Prostate gland (tissue), 2 donors: ENCODE data around the gene ARPIN. TPM values are rescaled to one million over a fixed set of nuclear protein-coding genes. Genes with fewer than 3 reads are reported as not detected.

ENCODE experiments used
- DNase-seq: peaks from one replicate; pipeline ENCODE4 v3.0.0-alpha.2; 2019; ENCODE audit warnings: low spot score
- H3K27ac ChIP-seq, 2 donors: fragments of 200-600 bp; sonication (generic); 2 replicates each; pipeline ENCODE4 v1.5.1; 2017 to 2019
- H3K27me3 ChIP-seq: fragments of 200-600 bp; sonication (generic); replicated peaks from 2 replicates; pipeline ENCODE4 v1.5.1; 2019; ENCODE audit not compliant: insufficient read depth
- H3K36me3 ChIP-seq, 2 donors: fragments of 200-600 bp; sonication (generic); 1 replicate in 1 of 2; 2 replicates in 1 of 2; pipeline versions ENCODE4 v1.5.1 to v1.8.1; 2017 to 2019
- H3K4me1 ChIP-seq: fragments of 200-600 bp; sonication (generic); replicated peaks from 2 replicates; pipeline ENCODE4 v1.5.1; 2019
- H3K4me3 ChIP-seq, 2 donors: fragments of 200-600 bp; sonication (generic); 2 replicates each; pipeline ENCODE4 v1.5.1; 2017 to 2019
- H3K9me3 ChIP-seq: fragments of 200-600 bp; sonication (generic); 2 replicates; pipeline ENCODE4 v1.5.1; 2017
- POLR2A ChIP-seq: fragments of 450-650 bp; IDR thresholded peaks from one replicate; pipeline ENCODE4 v1.6.1; 2016; ENCODE audit warnings: antibody characterized with exemption, mild to moderate bottlenecking
- POLR2AphosphoS5 ChIP-seq: sonication (generic); formaldehyde crosslinking; IDR thresholded peaks from one replicate; pipeline ENCODE4 v1.6.1; 2017; ENCODE audit warnings: antibody characterized with exemption
- WGBS: methylation state at CpG from one replicate; pipeline ENCODE4 v1.1.5; 2018; 5-methylcytosine and 5-hydroxymethylcytosine counted together
- intact Hi-C: fragments of 100-400 bp; cut with DNase I; formaldehyde crosslinking; loops from one replicate; pipeline ENCODE4 v1.14.2; 2022
- total RNA-seq, 2 donors: library from RNA; depleted of rRNA; stranded (reverse); fragments of >200 nt; gene quantifications; one replicate each; pipeline ENCODE4 v1.1.0, GENCODE V29; 2016
- TF ChIP-seq, protein P1 (sequence below), 4 experiments: fragments of 200-600 bp in 2 of 4; fragments of 450-650 bp in 2 of 4; sonication (generic) in 2 of 4; IDR thresholded peaks; 1 replicate in 3 of 4; 2 replicates in 1 of 4; pipeline ENCODE4 v1.5.1; 2016 to 2019; ENCODE audit warnings: antibody characterized with exemption in 4 of 4, mild to moderate bottlenecking in 2 of 4, moderate library complexity in 2 of 4

The ARPIN gene
- total RNA-seq, 2 donors from 2014 or later = 18.7 to 39.5 TPM

DNA sequence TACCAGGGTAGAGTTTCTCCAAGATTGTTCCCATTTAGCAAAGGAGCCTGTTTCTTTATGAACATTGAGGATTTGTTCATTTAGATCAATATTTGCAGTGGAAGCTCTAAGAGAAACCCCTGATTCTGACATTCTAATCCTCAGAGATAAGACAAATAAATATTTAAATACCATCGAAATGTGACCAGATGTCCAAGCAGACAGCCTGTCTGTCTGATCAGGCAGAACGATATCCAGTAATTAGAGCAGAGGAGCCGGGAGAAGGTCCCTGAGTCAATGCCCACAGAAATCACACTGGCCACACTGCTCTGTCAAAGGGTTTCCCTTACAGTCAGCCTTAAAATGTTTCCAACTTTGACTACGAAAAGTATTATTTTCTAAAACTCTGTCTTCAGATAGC lies 15.7 kb upstream of the ARPIN start:
- intact Hi-C loops = no loop called here
- 56% methylated on average over 4 of the region's 4 CpGs for WGBS
- no peaks in the 10 kb centered on the region for H3K4me1 ChIP-seq
- no peak overlapping the region for H3K27ac ChIP-seq
- H3K27me3 ChIP-seq = no peaks in the 10 kb centered on the region
- no peak overlapping the region for H3K4me3 ChIP-seq
- TF ChIP-seq, protein P1, sequence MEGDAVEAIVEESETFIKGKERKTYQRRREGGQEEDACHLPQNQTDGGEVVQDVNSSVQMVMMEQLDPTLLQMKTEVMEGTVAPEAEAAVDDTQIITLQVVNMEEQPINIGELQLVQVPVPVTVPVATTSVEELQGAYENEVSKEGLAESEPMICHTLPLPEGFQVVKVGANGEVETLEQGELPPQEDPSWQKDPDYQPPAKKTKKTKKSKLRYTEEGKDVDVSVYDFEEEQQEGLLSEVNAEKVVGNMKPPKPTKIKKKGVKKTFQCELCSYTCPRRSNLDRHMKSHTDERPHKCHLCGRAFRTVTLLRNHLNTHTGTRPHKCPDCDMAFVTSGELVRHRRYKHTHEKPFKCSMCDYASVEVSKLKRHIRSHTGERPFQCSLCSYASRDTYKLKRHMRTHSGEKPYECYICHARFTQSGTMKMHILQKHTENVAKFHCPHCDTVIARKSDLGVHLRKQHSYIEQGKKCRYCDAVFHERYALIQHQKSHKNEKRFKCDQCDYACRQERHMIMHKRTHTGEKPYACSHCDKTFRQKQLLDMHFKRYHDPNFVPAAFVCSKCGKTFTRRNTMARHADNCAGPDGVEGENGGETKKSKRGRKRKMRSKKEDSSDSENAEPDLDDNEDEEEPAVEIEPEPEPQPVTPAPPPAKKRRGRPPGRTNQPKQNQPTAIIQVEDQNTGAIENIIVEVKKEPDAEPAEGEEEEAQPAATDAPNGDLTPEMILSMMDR (IDR thresholded peaks at IDR 0.05) = no peak
- TF ChIP-seq POLR2AphosphoS5 = no peak
- DNase-seq = no peak
- no peaks in the 10 kb centered on the region for H3K36me3 ChIP-seq
- no peaks in the 10 kb centered on the region for H3K9me3 ChIP-seq

DNA sequence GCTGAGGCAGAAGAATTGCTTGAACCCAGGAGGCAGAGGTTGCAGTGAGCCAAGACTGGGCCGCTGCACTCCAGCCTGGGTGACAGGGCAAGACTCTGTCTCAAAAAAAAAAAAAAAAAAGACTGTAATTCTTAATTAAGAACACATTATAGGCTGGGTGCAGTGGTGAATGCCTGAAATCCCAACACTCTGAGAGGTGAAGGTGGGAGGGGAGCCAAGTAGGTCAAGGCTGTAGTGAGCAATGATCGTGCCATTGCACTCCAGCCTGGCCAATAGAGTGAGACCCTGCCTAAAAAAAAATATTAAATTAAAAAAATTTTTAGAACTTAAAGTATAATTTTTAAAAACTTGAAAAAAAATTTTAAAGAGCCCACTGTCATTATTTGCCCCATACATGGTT lies 13.4 kb upstream of the ARPIN start:
- no peak overlapping the region for H3K4me3 ChIP-seq
- no peak overlapping the region for H3K27ac ChIP-seq
- no peaks in the 10 kb centered on the region for H3K36me3 ChIP-seq
- H3K9me3 ChIP-seq = no peaks in the 10 kb centered on the region
- no peaks in the 10 kb centered on the region for H3K4me1 ChIP-seq
- H3K27me3 ChIP-seq = no peaks in the 10 kb centered on the region
- intact Hi-C loops = no loop called here
- TF ChIP-seq, protein P1 (IDR thresholded peaks at IDR 0.05) = no peak
- TF ChIP-seq POLR2A = no peak
- TF ChIP-seq POLR2AphosphoS5 = no peak
- DNase-seq = no peak
- WGBS = 71% methylated on average over 2 of the region's 2 CpGs

GRCh38 chr15:89917442-89918101 lies 4.8 kb upstream of the ARPIN start:
- no peak for DNase-seq
- intact Hi-C loops = no loop called here
- no peaks in the 10 kb centered on the region for H3K27me3 ChIP-seq
- WGBS = 73% methylated on average over 4 of the region's 4 CpGs
- no peaks in the 10 kb centered on the region for H3K4me1 ChIP-seq
- peak; percentile 49 for TF ChIP-seq POLR2AphosphoS5
- TF ChIP-seq, protein P1 (IDR thresholded peaks at IDR 0.05) = no peak
- TF ChIP-seq POLR2A = no peak
- no peaks in the 10 kb centered on the region for H3K9me3 ChIP-seq
- H3K27ac ChIP-seq = no peak overlapping the region
- no peaks in the 10 kb centered on the region for H3K36me3 ChIP-seq
- no peak overlapping the region for H3K4me3 ChIP-seq

GRCh38 chr15:89916660-89917059 lies 3.9 kb upstream of the ARPIN start:
- intact Hi-C loops = no loop called here
- no peaks in the 10 kb centered on the region for H3K36me3 ChIP-seq
- no peaks in the 10 kb centered on the region for H3K4me1 ChIP-seq
- H3K9me3 ChIP-seq = no peaks in the 10 kb centered on the region
- no peak overlapping the region for H3K4me3 ChIP-seq
- no peak for DNase-seq
- TF ChIP-seq, protein P1 (IDR thresholded peaks at IDR 0.05) = no peak
- no peak for TF ChIP-seq POLR2AphosphoS5
- no peak for TF ChIP-seq POLR2A
- H3K27ac ChIP-seq = no peak overlapping the region
- 61% methylated on average over 3 of the region's 3 CpGs for WGBS
- no peaks in the 10 kb centered on the region for H3K27me3 ChIP-seq

DNA sequence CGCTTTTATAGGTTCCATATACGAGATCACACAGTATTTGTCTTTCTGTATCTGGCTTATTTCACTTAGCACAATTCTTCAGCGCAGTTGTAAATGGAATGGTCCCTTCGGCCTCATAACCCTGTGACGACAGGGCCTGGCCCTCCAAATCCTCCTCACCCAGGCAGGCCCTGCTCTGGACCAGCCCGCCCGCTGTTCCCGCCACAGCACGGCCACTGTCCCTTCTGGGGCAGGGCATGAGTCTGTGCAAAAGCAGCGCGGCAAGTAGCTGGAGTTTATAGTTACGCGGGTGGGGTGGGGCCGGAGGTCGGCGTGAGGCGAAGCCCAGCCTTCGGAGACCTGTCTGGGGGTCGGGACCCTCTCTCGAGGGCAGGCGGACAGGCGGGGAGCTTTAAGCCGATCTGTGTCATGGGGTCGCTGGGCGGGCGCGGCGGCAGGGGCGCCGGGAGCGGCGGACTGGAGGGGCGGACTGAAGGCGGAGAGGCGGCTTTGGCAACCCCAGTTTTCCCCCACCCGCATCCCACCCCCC lies 543 bp downstream of the ARPIN start:
- TF ChIP-seq POLR2A (peak; percentile 41), POLR2AphosphoS5 (peak; percentile 35)
- TF ChIP-seq, protein P1 (IDR thresholded peaks at IDR 0.05) = no peak
- DNase-seq = peak; percentile 44
- H3K4me3 ChIP-seq = peak overlapping the region; percentile 65 to 78
- H3K27ac ChIP-seq = peak overlapping the region; percentile 84 to 87
- WGBS = 1% methylated on average over 35 of the region's 36 CpGs
- intact Hi-C loops = loop anchor here (2.0 kb wide), 1 partner anchor 159 kb away; no protein-coding TSS in a partner anchor
- H3K27me3 ChIP-seq = no peaks in the 10 kb centered on the region
- no peaks in the 10 kb centered on the region for H3K4me1 ChIP-seq
- H3K9me3 ChIP-seq = no peaks in the 10 kb centered on the region
- H3K36me3 ChIP-seq = no peaks in the 10 kb centered on the region
